A549 (cell line): ENCODE data around the gene PDE6G. TPM values are rescaled to one million over a fixed set of nuclear protein-coding genes. Genes with fewer than 3 reads are reported as not detected.

Experiments used
- polyA plus RNA-seq, 4 experiments: library from polyadenylated mRNA; depleted of rRNA in 3 of 4; stranded (reverse); fragments of >200 nt; fragmentation: RNase III in 1 of 4; extraction: RNeasy Plus Mini Kit Qiagen cat#74134 plus additional on column Dnase treatment in 1 of 4; gene quantifications; 2 replicates in 3 of 4; 3 replicates in 1 of 4; pipeline ENCODE4 v1.2.3, GENCODE V29; 2011 to 2017
- small RNA-seq, 6 experiments: library from RNA; depleted of rRNA; stranded (forward); fragments of <200 nt; gene quantifications; one replicate each; pipeline ENCODE3, GENCODE V24; 2012

Gene PDE6G
- polyA plus RNA-seq, 2 of the 4 experiments (the other 2 are of a cell fraction): 1.2 TPM

Small RNAs within 50 kb of the gene (small RNA-seq; reads per million reads assigned to genes)
- 0 reads per million in 6 experiments for gene MIR6786

Other genes with a start within 250 kb of the PDE6G start
- 2,042 and 2,306 TPM in 2 replicates for gene ACTG1, start 143.7 kb downstream of the PDE6G start, polyA plus RNA-seq (2011; rRNA removed)
- 7,182 to 8,782 TPM (median 7,263 TPM) in 3 replicates for gene ACTG1, start 143.7 kb downstream of the PDE6G start, polyA plus RNA-seq (2017; fragmentation: RNase III; extraction: RNeasy Plus Mini Kit Qiagen cat#74134 plus additional on column Dnase treatment)
- gene FSCN2, start 128.2 kb downstream of the PDE6G start, polyA plus RNA-seq (2011; rRNA removed): 0.84 and 1.2 TPM in 2 replicates
- 1.3 to 1.7 TPM (median 1.3 TPM) in 3 replicates for gene FSCN2, start 128.2 kb downstream of the PDE6G start, polyA plus RNA-seq (2017; fragmentation: RNase III; extraction: RNeasy Plus Mini Kit Qiagen cat#74134 plus additional on column Dnase treatment)
- gene FAAP100, start 104.2 kb downstream of the PDE6G start, polyA plus RNA-seq (2011; rRNA removed): 5.4 and 7.2 TPM in 2 replicates
- 16.2 to 17.7 TPM (median 16.8 TPM) in 3 replicates for gene FAAP100, start 104.2 kb downstream of the PDE6G start, polyA plus RNA-seq (2017; fragmentation: RNase III; extraction: RNeasy Plus Mini Kit Qiagen cat#74134 plus additional on column Dnase treatment)
- gene NPLOC4, start 19.4 kb downstream of the PDE6G start, polyA plus RNA-seq (2011; rRNA removed): 101 and 130 TPM in 2 replicates
- 91.1 to 98.5 TPM (median 92.2 TPM) in 3 replicates for gene NPLOC4, start 19.4 kb downstream of the PDE6G start, polyA plus RNA-seq (2017; fragmentation: RNase III; extraction: RNeasy Plus Mini Kit Qiagen cat#74134 plus additional on column Dnase treatment)
- gene TSPAN10, start 19.3 kb downstream of the PDE6G start, polyA plus RNA-seq (2011; rRNA removed): 1.4 and 1.7 TPM in 2 replicates
- 5.4 to 7.1 TPM (median 6.3 TPM) in 3 replicates for gene TSPAN10, start 19.3 kb downstream of the PDE6G start, polyA plus RNA-seq (2017; fragmentation: RNase III; extraction: RNeasy Plus Mini Kit Qiagen cat#74134 plus additional on column Dnase treatment)
- gene OXLD1, start 10.1 kb upstream of the PDE6G start, polyA plus RNA-seq (2011; rRNA removed): 34.6 and 38.7 TPM in 2 replicates
- gene OXLD1, start 10.1 kb upstream of the PDE6G start, polyA plus RNA-seq (2017; fragmentation: RNase III; extraction: RNeasy Plus Mini Kit Qiagen cat#74134 plus additional on column Dnase treatment): 43.9 to 47.7 TPM (median 47.1 TPM) in 3 replicates
- gene CCDC137, start 10.2 kb upstream of the PDE6G start, polyA plus RNA-seq (2011; rRNA removed): 16.6 and 22.6 TPM in 2 replicates
- 55.0 to 59.7 TPM (median 55.6 TPM) in 3 replicates for gene CCDC137, start 10.2 kb upstream of the PDE6G start, polyA plus RNA-seq (2017; fragmentation: RNase III; extraction: RNeasy Plus Mini Kit Qiagen cat#74134 plus additional on column Dnase treatment)
- gene ARL16, start 27.3 kb upstream of the PDE6G start, polyA plus RNA-seq (2011; rRNA removed): 43.8 and 45.2 TPM in 2 replicates
- gene ARL16, start 27.3 kb upstream of the PDE6G start, polyA plus RNA-seq (2017; fragmentation: RNase III; extraction: RNeasy Plus Mini Kit Qiagen cat#74134 plus additional on column Dnase treatment): 52.8 to 55.8 TPM (median 53.6 TPM) in 3 replicates
- 75.7 and 85.9 TPM in 2 replicates for gene HGS, start 27.5 kb upstream of the PDE6G start, polyA plus RNA-seq (2011; rRNA removed)
- 127 to 130 TPM (median 129 TPM) in 3 replicates for gene HGS, start 27.5 kb upstream of the PDE6G start, polyA plus RNA-seq (2017; fragmentation: RNase III; extraction: RNeasy Plus Mini Kit Qiagen cat#74134 plus additional on column Dnase treatment)
- 152 and 161 TPM in 2 replicates for gene MRPL12, start 46.8 kb upstream of the PDE6G start, polyA plus RNA-seq (2011; rRNA removed)
- 197 to 233 TPM (median 215 TPM) in 3 replicates for gene MRPL12, start 46.8 kb upstream of the PDE6G start, polyA plus RNA-seq (2017; fragmentation: RNase III; extraction: RNeasy Plus Mini Kit Qiagen cat#74134 plus additional on column Dnase treatment)
- 20.0 and 25.8 TPM in 2 replicates for gene SLC25A10, start 55.7 kb upstream of the PDE6G start, polyA plus RNA-seq (2011; rRNA removed)
- gene SLC25A10, start 55.7 kb upstream of the PDE6G start, polyA plus RNA-seq (2017; fragmentation: RNase III; extraction: RNeasy Plus Mini Kit Qiagen cat#74134 plus additional on column Dnase treatment): 43.4 to 47.1 TPM (median 47.0 TPM) in 3 replicates
- 0.05 and 0.19 TPM in 2 replicates for gene GCGR, start 147.6 kb upstream of the PDE6G start, polyA plus RNA-seq (2011; rRNA removed)
- gene GCGR, start 147.6 kb upstream of the PDE6G start, polyA plus RNA-seq (2017; fragmentation: RNase III; extraction: RNeasy Plus Mini Kit Qiagen cat#74134 plus additional on column Dnase treatment): 0.37 to 0.46 TPM (median 0.45 TPM) in 3 replicates
- 30.9 and 32.0 TPM in 2 replicates for gene MCRIP1, start 176.7 kb upstream of the PDE6G start, polyA plus RNA-seq (2011; rRNA removed)
- 43.9 to 51.0 TPM (median 45.1 TPM) in 3 replicates for gene MCRIP1, start 176.7 kb upstream of the PDE6G start, polyA plus RNA-seq (2017; fragmentation: RNase III; extraction: RNeasy Plus Mini Kit Qiagen cat#74134 plus additional on column Dnase treatment)
- gene PPP1R27, start 178.5 kb upstream of the PDE6G start, polyA plus RNA-seq (2011; rRNA removed): not detected in 2 replicates
- 0.09 TPM in 1 of 3 replicates, not detected in the others for gene PPP1R27, start 178.5 kb upstream of the PDE6G start, polyA plus RNA-seq (2017; fragmentation: RNase III; extraction: RNeasy Plus Mini Kit Qiagen cat#74134 plus additional on column Dnase treatment)
- 102 and 285 TPM in 2 replicates for gene P4HB, start 204.0 kb upstream of the PDE6G start, polyA plus RNA-seq (2011; rRNA removed)
- 606 to 622 TPM (median 607 TPM) in 3 replicates for gene P4HB, start 204.0 kb upstream of the PDE6G start, polyA plus RNA-seq (2017; fragmentation: RNase III; extraction: RNeasy Plus Mini Kit Qiagen cat#74134 plus additional on column Dnase treatment)
- 44.3 and 64.0 TPM in 2 replicates for gene ARHGDIA, start 214.8 kb upstream of the PDE6G start, polyA plus RNA-seq (2011; rRNA removed)
- gene ARHGDIA, start 214.8 kb upstream of the PDE6G start, polyA plus RNA-seq (2017; fragmentation: RNase III; extraction: RNeasy Plus Mini Kit Qiagen cat#74134 plus additional on column Dnase treatment): 497 to 567 TPM (median 503 TPM) in 3 replicates
- 125 and 130 TPM in 2 replicates for gene ALYREF, start 235.0 kb upstream of the PDE6G start, polyA plus RNA-seq (2011; rRNA removed)
- gene ALYREF, start 235.0 kb upstream of the PDE6G start, polyA plus RNA-seq (2017; fragmentation: RNase III; extraction: RNeasy Plus Mini Kit Qiagen cat#74134 plus additional on column Dnase treatment): 135 to 164 TPM (median 141 TPM) in 3 replicates
- 351 and 428 TPM in 2 replicates for gene ANAPC11, start 235.2 kb upstream of the PDE6G start, polyA plus RNA-seq (2011; rRNA removed)
- gene ANAPC11, start 235.2 kb upstream of the PDE6G start, polyA plus RNA-seq (2017; fragmentation: RNase III; extraction: RNeasy Plus Mini Kit Qiagen cat#74134 plus additional on column Dnase treatment): 352 to 382 TPM (median 377 TPM) in 3 replicates
- gene NPB, start 245.7 kb upstream of the PDE6G start, polyA plus RNA-seq (2011; rRNA removed): 0.34 and 0.41 TPM in 2 replicates
- gene NPB, start 245.7 kb upstream of the PDE6G start, polyA plus RNA-seq (2017; fragmentation: RNase III; extraction: RNeasy Plus Mini Kit Qiagen cat#74134 plus additional on column Dnase treatment): 0.29 to 0.45 TPM (median 0.38 TPM) in 3 replicates